GM21390 (cell line): ENCODE results near the gene HNRNPAB.

Experiments
- ATAC-seq: cut with Tn5 transposase; IDR thresholded peaks from one replicate; pipeline ENCODE4 v1.9.1; 2021; ENCODE audit not compliant: unreplicated experiment

Gene HNRNPAB

GRCh38 chr5:178211095-178212048, 7.0 kb downstream of the HNRNPAB start:
- no peak for ATAC-seq

- no peak for ATAC-seq
Observed at GRCh38 chr5:178212241-178213002, 8.1 kb downstream of the HNRNPAB start.

GRCh38 chr5:178213003-178213461, 8.7 kb downstream of the HNRNPAB start:
- ATAC-seq, result no peak

- no peak for ATAC-seq
Observed at GRCh38 chr5:178213748-178214151, 9.4 kb downstream of the HNRNPAB start.

GRCh38 chr5:178214160-178214803, 9.9 kb downstream of the HNRNPAB start:
- no peak for ATAC-seq

GRCh38 chr5:178215280-178216002, 11.1 kb downstream of the HNRNPAB start:
- ATAC-seq, result no peak

GRCh38 chr5:178216088-178216534, 11.8 kb downstream of the HNRNPAB start:
- no peak for ATAC-seq

- ATAC-seq, result no peak
Observed at GRCh38 chr5:178216779-178217178, 12.4 kb downstream of the HNRNPAB start.

- ATAC-seq, result no peak
Observed at GRCh38 chr5:178218237-178218776, 14.0 kb downstream of the HNRNPAB start.

GRCh38 chr5:178218827-178219226, 14.5 kb downstream of the HNRNPAB start:
- no peak for ATAC-seq

- no peak for ATAC-seq
Observed at GRCh38 chr5:178221282-178221681, 16.9 kb downstream of the HNRNPAB start.

- ATAC-seq, result no peak
Observed at GRCh38 chr5:178221853-178222252, 17.5 kb downstream of the HNRNPAB start.

GRCh38 chr5:178222292-178222691, 18.0 kb downstream of the HNRNPAB start:
- ATAC-seq, result no peak

GRCh38 chr5:178223196-178223773, 19.0 kb downstream of the HNRNPAB start:
- no peak for ATAC-seq

GRCh38 chr5:178223828-178224335, 19.5 kb downstream of the HNRNPAB start:
- ATAC-seq, result no peak

GRCh38 chr5:178224403-178224802, 20.1 kb downstream of the HNRNPAB start:
- ATAC-seq, result no peak

GRCh38 chr5:178225174-178225573, 20.8 kb downstream of the HNRNPAB start:
- no peak for ATAC-seq

- no peak for ATAC-seq
Observed at GRCh38 chr5:178227138-178227659, 22.9 kb downstream of the HNRNPAB start.

- no peak for ATAC-seq
Observed at GRCh38 chr5:178227929-178228328, 23.6 kb downstream of the HNRNPAB start.
